Esophagus squamous epithelium (tissue), 5 donors: ENCODE results near the gene PIF1. TPM values are rescaled to one million over a fixed set of nuclear protein-coding genes. Genes with fewer than 3 reads are reported as not detected.

Experiments used
- DNase-seq: peaks from one replicate; lab custom pipeline; 2025; lab: John Stamatoyannopoulos, UW
- H3K27ac ChIP-seq, 4 donors: fragments of 200-600 bp; sonication (generic); one replicate each; pipeline ENCODE4 v1.5.1; 2016 to 2019; ENCODE audit warnings: mild to moderate bottlenecking in 1 of 4
- H3K27me3 ChIP-seq, 4 donors: fragments of 200-600 bp; sonication (generic); 1 replicate in 3 of 4; 2 replicates in 1 of 4; pipeline versions ENCODE4 v1.5.1 to v1.6.0; 2017 to 2021; ENCODE audit warnings: antibody characterized with exemption in 1 of 4
- H3K36me3 ChIP-seq, 3 donors: fragments of 200-600 bp; sonication (generic); one replicate each; pipeline ENCODE4 v1.5.1; 2016 to 2019
- H3K4me1 ChIP-seq, 3 donors: fragments of 200-600 bp; sonication (generic); one replicate each; pipeline ENCODE4 v1.5.1; 2017 to 2019
- H3K4me3 ChIP-seq, 4 donors: fragments of 200-600 bp; sonication (generic); 1 replicate in 3 of 4; 2 replicates in 1 of 4; pipeline ENCODE4 v1.5.1; 2016 to 2019; ENCODE audit warnings: mild to moderate bottlenecking in 2 of 4, moderate library complexity in 1 of 4
- H3K9me3 ChIP-seq, 3 donors: fragments of 200-600 bp; sonication (generic); one replicate each; pipeline ENCODE4 v1.5.1; 2016 to 2019
- POLR2A ChIP-seq, 4 donors: fragments of 450-650 bp; IDR thresholded peaks; one replicate each; pipeline ENCODE4 v1.6.1; 2017; ENCODE audit warnings: antibody characterized with exemption in 4 of 4, mild to moderate bottlenecking in 4 of 4, moderate library complexity in 3 of 4
- WGBS, 2 donors: methylation state at CpG; one replicate each; pipeline ENCODE4 v1.1.5; 2018; 5-methylcytosine and 5-hydroxymethylcytosine counted together
- intact Hi-C: fragments of 100-400 bp; cut with DNase I; formaldehyde crosslinking; loops from one replicate; pipeline ENCODE4 v1.15.0; 2022
- total RNA-seq, 4 donors: library from RNA; depleted of rRNA; stranded (reverse); fragments of >200 nt; gene quantifications; one replicate each; pipeline ENCODE4 v1.1.0, GENCODE V29; 2016
- TF ChIP-seq, protein P1 (sequence below), 6 experiments: fragments of 450-650 bp in 4 of 6; fragments of 200-600 bp in 2 of 6; sonication (generic) in 2 of 6; IDR thresholded peaks; one replicate each; pipeline ENCODE4 v1.5.1; 2016 to 2019; ENCODE audit warnings: antibody characterized with exemption in 6 of 6, mild to moderate bottlenecking in 4 of 6, moderate library complexity in 4 of 6
- donor health status: DM: yes; HTN: yes; CAD: no.

Gene PIF1
- total RNA-seq, 4 donors from 2014 or later: 1.8 to 17.5 (median 3.8) TPM

DNA sequence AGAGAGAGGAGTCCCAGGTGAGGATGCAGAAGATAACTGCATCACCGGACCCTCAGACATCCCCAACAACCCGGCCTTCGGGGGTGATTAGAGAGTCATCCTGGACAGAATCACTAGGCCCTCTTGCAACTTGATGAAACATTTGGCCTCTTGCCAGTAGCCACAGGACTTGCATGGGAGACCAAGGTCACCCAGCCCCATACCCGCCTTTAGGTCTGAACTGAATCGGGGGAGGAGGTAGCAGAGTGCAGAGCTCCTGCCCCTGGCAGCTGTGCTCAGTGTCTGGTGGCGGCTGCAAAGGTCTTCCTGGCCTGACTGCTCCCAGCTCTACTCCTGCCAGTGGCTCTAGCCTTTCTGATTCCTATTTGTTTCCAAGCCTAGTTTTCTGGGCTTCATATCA is 12.4 kb downstream of the PIF1 start:
- intact Hi-C loops: no loop called here
- Histone ChIP-seq H3K9me3 (no peaks in the 10 kb centered on the region), H3K36me3 (peaks cover 0 to 4% (median 0%) of the 10 kb centered on the region in 3 donors), H3K27me3 (no peaks in the 10 kb centered on the region), H3K4me1 (peaks cover 0 to 21% (median 5%) of the 10 kb centered on the region in 3 donors), H3K27ac (no peak overlapping the region), H3K4me3 (no peak overlapping the region)
- DNase-seq: no peak
- WGBS, 2 donors: 68 to 79% methylated on average over 6 of the region's 6 CpGs
- no peak for TF ChIP-seq POLR2A (IDR thresholded peaks at IDR 0.05)
- TF ChIP-seq, protein P1, sequence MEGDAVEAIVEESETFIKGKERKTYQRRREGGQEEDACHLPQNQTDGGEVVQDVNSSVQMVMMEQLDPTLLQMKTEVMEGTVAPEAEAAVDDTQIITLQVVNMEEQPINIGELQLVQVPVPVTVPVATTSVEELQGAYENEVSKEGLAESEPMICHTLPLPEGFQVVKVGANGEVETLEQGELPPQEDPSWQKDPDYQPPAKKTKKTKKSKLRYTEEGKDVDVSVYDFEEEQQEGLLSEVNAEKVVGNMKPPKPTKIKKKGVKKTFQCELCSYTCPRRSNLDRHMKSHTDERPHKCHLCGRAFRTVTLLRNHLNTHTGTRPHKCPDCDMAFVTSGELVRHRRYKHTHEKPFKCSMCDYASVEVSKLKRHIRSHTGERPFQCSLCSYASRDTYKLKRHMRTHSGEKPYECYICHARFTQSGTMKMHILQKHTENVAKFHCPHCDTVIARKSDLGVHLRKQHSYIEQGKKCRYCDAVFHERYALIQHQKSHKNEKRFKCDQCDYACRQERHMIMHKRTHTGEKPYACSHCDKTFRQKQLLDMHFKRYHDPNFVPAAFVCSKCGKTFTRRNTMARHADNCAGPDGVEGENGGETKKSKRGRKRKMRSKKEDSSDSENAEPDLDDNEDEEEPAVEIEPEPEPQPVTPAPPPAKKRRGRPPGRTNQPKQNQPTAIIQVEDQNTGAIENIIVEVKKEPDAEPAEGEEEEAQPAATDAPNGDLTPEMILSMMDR (IDR thresholded peaks at IDR 0.05): no peak

DNA sequence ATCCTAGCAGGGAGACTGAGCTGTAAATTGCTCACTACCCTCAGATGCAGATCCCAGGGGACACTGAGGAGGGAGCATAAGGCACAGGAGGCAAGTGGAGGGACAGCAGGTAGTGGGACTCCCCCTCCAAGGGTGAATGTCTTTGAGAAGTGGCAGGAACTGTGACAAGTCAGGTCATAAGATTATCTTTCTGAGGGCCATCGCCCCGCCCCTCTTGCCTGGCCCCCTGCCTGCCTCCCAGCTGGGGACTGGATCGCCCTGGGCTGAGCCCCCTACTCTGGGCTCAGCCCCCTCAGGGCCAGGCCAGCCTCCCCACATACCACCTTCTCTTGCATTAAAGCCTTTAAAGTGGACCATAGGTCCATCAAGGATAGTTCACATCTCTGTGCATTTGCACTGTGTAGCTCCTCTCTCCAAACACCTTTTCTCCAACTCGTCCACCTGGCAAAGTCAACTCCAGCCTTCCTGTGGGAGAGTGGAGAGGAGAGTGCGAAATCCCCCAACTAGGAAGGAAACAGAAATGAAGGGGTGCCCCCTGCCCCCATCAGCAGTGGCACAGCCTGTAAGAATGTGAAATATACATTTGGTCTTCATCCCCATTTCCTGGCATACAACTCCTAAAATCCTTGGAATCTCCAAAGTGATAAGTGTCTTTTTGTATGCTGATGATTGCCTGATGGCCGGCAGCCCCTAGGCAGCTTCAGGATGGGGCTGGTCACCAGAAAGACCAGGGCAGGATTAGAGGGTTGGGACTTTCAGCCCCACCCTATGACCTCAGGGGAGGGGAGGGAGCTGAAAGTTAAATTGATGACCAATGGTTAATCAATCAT is 14.7 kb downstream of the PIF1 start:
- TF ChIP-seq, protein P1 (IDR thresholded peaks at IDR 0.05): no peak
- no peak for TF ChIP-seq POLR2A (IDR thresholded peaks at IDR 0.05)
- Histone ChIP-seq H3K36me3 (no peaks in the 10 kb centered on the region), H3K4me3 (no peak overlapping the region), H3K4me1 (peaks cover 0 to 21% (median 5%) of the 10 kb centered on the region in 3 donors), H3K27me3 (peaks cover 0 to 5% (median 0%) of the 10 kb centered on the region in 4 donors), H3K27ac (peak overlapping the region in 2 of 4 donors; percentile 29 to 51), H3K9me3 (no peaks in the 10 kb centered on the region)
- no peak for DNase-seq
- WGBS, 2 donors: 90% methylated on average over 5 of the region's 6 CpGs; no CpG with 5 or more reads in 1 of the 2 donors
- intact Hi-C loops: no loop called here

DNA sequence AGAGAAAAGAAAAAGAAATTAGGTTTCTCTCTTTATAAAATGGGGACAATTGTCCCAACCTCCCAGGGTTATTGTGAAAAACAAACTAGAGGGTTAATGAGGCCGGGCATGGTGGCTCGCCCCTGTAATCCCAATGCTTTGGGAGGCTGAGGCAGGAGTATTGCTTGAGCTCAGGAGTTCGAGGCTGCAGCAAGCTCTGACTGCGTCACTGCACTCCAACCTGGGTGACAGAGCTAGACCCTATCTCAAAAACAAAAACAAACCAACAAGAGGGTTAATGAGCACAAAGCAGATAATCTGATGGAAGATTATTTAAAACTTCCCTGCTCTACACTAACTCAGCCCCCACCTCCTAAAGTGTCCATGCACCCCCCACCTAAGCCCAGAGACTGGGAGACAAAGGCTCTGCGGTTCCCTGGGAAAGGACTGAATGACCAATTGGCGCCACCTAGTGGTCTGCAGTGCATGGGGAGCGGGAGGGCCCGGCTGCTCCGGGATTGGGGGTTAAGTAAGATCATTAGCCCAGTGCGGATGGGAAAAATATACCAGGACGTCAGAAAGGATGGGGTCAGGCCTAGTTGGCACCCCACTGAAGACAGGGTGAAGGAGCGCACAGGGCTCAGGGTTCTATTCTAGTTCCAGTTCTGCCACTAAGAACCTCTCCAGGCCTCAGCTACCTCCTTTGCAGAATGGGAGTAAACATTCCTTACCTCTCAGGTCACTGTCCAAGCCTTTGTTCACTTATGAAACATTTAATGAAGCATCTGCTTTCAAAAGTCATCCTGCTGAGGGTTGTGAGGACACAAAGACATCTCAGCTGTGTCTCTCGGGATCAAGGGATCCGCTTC is 15.6 kb downstream of the PIF1 start:
- Histone ChIP-seq H3K4me1 (peaks cover 0 to 21% (median 5%) of the 10 kb centered on the region in 3 donors), H3K9me3 (no peaks in the 10 kb centered on the region), H3K36me3 (no peaks in the 10 kb centered on the region), H3K27ac (peak overlapping the region in 2 of 4 donors; percentile 29 to 51), H3K27me3 (peaks cover 0 to 5% (median 0%) of the 10 kb centered on the region in 4 donors), H3K4me3 (no peak overlapping the region)
- DNase-seq: no peak
- intact Hi-C loops: loop anchor here (5.0 kb wide), 1 partner anchor 68 kb away; no protein-coding TSS in a partner anchor
- 22 to 27% methylated on average over 12 to 13 of the region's 14 CpGs for WGBS, 2 donors
- TF ChIP-seq, protein P1 (IDR thresholded peaks at IDR 0.05): peak; percentile 79 to 95 (median 88)
- TF ChIP-seq POLR2A (IDR thresholded peaks at IDR 0.05): no peak

DNA sequence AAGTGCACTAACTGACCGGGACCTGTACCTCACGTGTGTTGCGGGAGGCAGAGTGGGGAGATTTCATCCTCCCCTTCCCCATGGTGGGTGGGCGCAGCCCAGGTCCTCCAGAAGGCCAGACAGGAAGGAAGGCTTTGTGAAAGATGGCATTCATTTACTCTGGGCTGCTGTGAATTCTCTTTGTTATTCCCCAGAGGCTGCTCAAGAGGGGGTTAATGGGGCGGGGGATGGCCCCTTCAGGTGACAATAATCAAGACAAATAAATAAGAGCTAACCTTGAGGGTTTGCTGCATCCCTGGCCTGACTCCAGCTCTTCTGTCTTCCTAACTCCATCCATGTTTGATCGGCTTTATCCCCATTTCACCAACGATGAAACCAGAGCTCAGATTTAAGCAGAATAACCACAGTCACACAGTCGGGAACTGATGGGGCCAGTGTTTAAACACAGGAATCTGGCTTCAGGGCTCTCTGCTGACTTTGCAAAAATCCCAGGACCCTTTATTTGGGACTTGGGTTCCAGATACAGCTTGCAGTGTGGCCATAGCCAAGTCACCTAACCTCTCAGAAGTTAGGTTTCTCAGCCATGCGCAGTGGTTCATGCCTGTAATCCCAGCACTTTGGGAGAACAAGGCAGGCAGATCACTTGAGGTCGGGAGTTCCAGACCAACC is 16.5 kb downstream of the PIF1 start:
- Histone ChIP-seq H3K9me3 (no peaks in the 10 kb centered on the region), H3K27ac (peak overlapping the region in 3 of 4 donors; percentile 63 to 77 (median 75)), H3K4me3 (no peak overlapping the region), H3K27me3 (peaks cover 0 to 5% (median 0%) of the 10 kb centered on the region in 4 donors), H3K36me3 (no peaks in the 10 kb centered on the region), H3K4me1 (peaks cover 0 to 21% (median 5%) of the 10 kb centered on the region in 3 donors)
- no peak for DNase-seq
- intact Hi-C loops: loop anchor here (5.0 kb wide), 1 partner anchor 67 kb away; no protein-coding TSS in a partner anchor
- TF ChIP-seq, protein P1 (IDR thresholded peaks at IDR 0.05): no peak
- no peak for TF ChIP-seq POLR2A (IDR thresholded peaks at IDR 0.05)
- 62 to 74% methylated on average over 8 to 9 of the region's 10 CpGs for whole genome bisulfite sequencing, 2 donors
